Panc1 (cell line): ENCODE results near the gene OLFML2A.

ENCODE experiments used
- POLR2AphosphoS5 ChIP-seq: IDR thresholded peaks from 2 replicates; pipeline ENCODE4 v1.6.1; 2012; ENCODE audit warnings: mild to moderate bottlenecking, low read depth, low read length, moderate library complexity
- REST ChIP-seq, 2 experiments: IDR thresholded peaks; 2 replicates each; pipeline ENCODE4 v1.6.1; 2011 to 2012; ENCODE audit warnings: low read depth in 2 of 2, control low read depth in 1 of 2, low read length in 1 of 2, mild to moderate bottlenecking in 1 of 2, moderate library complexity in 1 of 2; ENCODE audit not compliant: insufficient read depth in 1 of 2
- TCF7L2 ChIP-seq: IDR thresholded peaks from 2 replicates; pipeline ENCODE4 v1.6.1; 2011; ENCODE audit warnings: mild to moderate bottlenecking, low read depth, low read length, inconsistent platforms
- TF ChIP-seq, protein P1 (sequence below): fragments of 450-650 bp; IDR thresholded peaks from 2 replicates; pipeline ENCODE4 v1.5.1; 2017; ENCODE audit warnings: mild to moderate bottlenecking

DNA sequence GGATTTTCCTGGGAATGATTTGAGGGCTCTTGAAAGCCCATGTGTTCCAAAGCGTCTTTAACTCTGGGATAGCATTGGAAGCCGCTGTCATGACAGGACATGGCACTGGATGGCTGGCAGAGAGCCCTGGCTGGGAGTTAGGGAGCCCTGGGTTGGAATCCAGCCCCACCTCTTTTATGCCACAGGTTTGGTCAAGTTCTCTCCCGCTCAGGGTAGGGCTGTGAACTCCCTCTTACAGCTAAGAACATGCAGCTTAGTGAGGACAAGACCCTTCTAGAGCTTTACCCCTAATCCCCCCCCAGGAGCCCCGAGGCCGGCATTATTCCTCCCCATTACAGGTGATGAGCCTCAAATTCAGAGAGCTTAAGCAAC lies 37.2 kb downstream of the OLFML2A start:
- TF ChIP-seq, protein P1, sequence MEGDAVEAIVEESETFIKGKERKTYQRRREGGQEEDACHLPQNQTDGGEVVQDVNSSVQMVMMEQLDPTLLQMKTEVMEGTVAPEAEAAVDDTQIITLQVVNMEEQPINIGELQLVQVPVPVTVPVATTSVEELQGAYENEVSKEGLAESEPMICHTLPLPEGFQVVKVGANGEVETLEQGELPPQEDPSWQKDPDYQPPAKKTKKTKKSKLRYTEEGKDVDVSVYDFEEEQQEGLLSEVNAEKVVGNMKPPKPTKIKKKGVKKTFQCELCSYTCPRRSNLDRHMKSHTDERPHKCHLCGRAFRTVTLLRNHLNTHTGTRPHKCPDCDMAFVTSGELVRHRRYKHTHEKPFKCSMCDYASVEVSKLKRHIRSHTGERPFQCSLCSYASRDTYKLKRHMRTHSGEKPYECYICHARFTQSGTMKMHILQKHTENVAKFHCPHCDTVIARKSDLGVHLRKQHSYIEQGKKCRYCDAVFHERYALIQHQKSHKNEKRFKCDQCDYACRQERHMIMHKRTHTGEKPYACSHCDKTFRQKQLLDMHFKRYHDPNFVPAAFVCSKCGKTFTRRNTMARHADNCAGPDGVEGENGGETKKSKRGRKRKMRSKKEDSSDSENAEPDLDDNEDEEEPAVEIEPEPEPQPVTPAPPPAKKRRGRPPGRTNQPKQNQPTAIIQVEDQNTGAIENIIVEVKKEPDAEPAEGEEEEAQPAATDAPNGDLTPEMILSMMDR: no peak
- no peak for TF ChIP-seq POLR2AphosphoS5
- no peak for TF ChIP-seq REST (IDR thresholded peaks at IDR 0.05; ENCODE audit: insufficient read depth in 1 of 2, low read depth in 2 of 2, low read length in 1 of 2)
- no peak for TF ChIP-seq TCF7L2
